Activated T-cell treated with anti-CD3 and anti-CD28 coated beads for 24 hours (primary cell): ENCODE data around the gene HOXB7.

ENCODE experiments used
- DNase-seq: peaks from one replicate; pipeline ENCODE4 v3.0.0-alpha.2; 2020; ENCODE audit warnings: low read depth

Gene HOXB7

GRCh38 chr17:48609033-48609432, 1.8 kb downstream of the HOXB7 start:
- no peak for DNase-seq

GRCh38 chr17:48608494-48608834, 2.4 kb downstream of the HOXB7 start:
- DNase-seq = no peak

GRCh38 chr17:48606892-48607614, 3.8 kb downstream of the HOXB7 start:
- DNase-seq = no peak

GRCh38 chr17:48605991-48606891, 4.6 kb downstream of the HOXB7 start:
- DNase-seq = no peak

GRCh38 chr17:48605409-48605919, 5.4 kb downstream of the HOXB7 start:
- no peak for DNase-seq

GRCh38 chr17:48604770-48605329, 6.0 kb downstream of the HOXB7 start, which contains the start of gene HOXB6:
Gene HOXB6, minus strand, starts transcription at chr17:48604986. Its CDS starts 6,836 bp downstream, at chr17:48598150.
- DNase-seq = no peak

- DNase-seq = no peak
Observed at GRCh38 chr17:48603959-48604769, 6.7 kb downstream of the HOXB7 start.

- DNase-seq = no peak
Observed at GRCh38 chr17:48601539-48602425, 9.0 kb downstream of the HOXB7 start.

GRCh38 chr17:48601207-48601538, 9.6 kb downstream of the HOXB7 start:
- no peak for DNase-seq

GRCh38 chr17:48600244-48601098, 10.3 kb downstream of the HOXB7 start:
- DNase-seq = no peak

- no peak for DNase-seq
Observed at GRCh38 chr17:48599354-48599753, 11.5 kb downstream of the HOXB7 start.

- DNase-seq = no peak
Observed at GRCh38 chr17:48598736-48599135, 12.1 kb downstream of the HOXB7 start.

GRCh38 chr17:48597778-48598631, 12.8 kb downstream of the HOXB7 start:
- DNase-seq = no peak

GRCh38 chr17:48597528-48597777, 13.4 kb downstream of the HOXB7 start:
- DNase-seq = no peak

GRCh38 chr17:48596735-48597527, 13.9 kb downstream of the HOXB7 start:
- DNase-seq = no peak

GRCh38 chr17:48596000-48596734, 14.7 kb downstream of the HOXB7 start:
- DNase-seq = no peak

GRCh38 chr17:48595278-48595999, 15.4 kb downstream of the HOXB7 start:
- no peak for DNase-seq
